ENCODE data around the gene NADK. TPM values are rescaled to one million over a fixed set of nuclear protein-coding genes. Genes with fewer than 3 reads are reported as not detected.

Gene NADK
- total RNA-seq, 2 donors from 2014 or later = 51.7 to 56.3 TPM

DNA sequence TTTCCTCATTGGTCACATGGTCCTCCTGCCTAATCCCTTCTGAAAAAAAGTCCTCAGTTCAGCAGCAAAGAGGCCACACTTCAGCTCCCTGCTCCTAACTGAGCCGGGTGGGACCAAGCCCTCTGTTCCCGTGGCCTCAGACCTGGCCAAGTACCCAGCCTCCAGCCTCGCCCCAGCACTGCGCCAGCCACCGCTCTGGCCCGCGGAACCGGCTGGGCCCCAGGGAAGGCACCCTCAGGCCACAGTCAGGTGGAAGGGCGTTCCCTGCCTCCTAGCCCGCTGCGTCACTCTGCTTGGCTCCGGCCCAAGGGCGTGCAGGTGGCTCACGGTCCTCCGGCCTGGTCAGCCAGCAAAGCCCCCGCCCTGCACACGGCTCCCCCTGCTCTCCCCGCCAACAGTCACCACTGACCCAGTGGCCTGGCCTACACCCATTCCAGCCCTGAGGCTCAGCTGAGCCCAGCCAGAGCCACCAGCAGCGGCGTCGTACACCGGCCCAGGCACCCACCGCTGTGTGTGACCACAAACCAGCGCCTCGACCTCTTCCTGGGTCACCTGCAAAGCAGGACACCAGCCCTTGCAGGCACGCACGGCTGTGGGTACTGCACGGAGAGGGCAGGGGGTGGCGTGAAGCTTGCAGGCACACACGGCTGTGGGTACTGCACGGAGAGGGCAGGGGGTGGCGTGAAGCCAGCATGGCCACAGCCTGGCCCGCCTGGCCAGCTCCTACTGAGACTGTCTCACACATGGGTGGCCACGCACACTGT lies 19.4 kb downstream of the NADK start:
- WGBS, 2 donors = 32% methylated on average over 29 of the region's 34 CpGs; no CpG with 5 or more reads in 1 of the 2 donors
- intact Hi-C loops (cut with DNase I) = no loop called here
- Histone ChIP-seq H3K4me3 (no peak overlapping the region), H3K27ac (peak overlapping the region; percentile 45 to 87 (median 82)), H3K27me3 (no peaks in the 10 kb centered on the region), H3K9me3 (no peaks in the 10 kb centered on the region), H3K4me1 (peaks cover 24% of the 10 kb centered on the region), H3K36me3 (replicated peaks in 1 of 2; ENCODE audit: insufficient read depth in 1 of 2, low read depth in 2 of 2) (peaks cover 7 to 13% of the 10 kb centered on the region in 2 donors)
- ATAC-seq = peak; percentile 94
- peak in 1 of 7 experiments; percentile 2 for TF ChIP-seq CTCF (IDR thresholded peaks at IDR 0.05)
- TF ChIP-seq POLR2A (IDR thresholded peaks at IDR 0.05) = peak; percentile 38 to 48 (median 47)
- DNase-seq = peak; percentile 90 to 96 (median 93)

- H3K9me3 ChIP-seq = no peaks in the 10 kb centered on the region
- DNase-seq (no peak), ATAC-seq (no peak)
- H3K27ac ChIP-seq = peak overlapping the region; percentile 45 to 87 (median 82)
- peaks cover 24% of the 10 kb centered on the region for H3K4me1 ChIP-seq
- H3K4me3 ChIP-seq = no peak overlapping the region
- H3K27me3 ChIP-seq = no peaks in the 10 kb centered on the region
- intact Hi-C loops (cut with DNase I) = no loop called here
- no peak for TF ChIP-seq CTCF (IDR thresholded peaks at IDR 0.05)
- TF ChIP-seq POLR2A (IDR thresholded peaks at IDR 0.05) = no peak
- WGBS, 2 donors = 89 to 94% methylated on average over 15 to 27 of the region's 27 CpGs
- H3K36me3 ChIP-seq (replicated peaks in 1 of 2; ENCODE audit: insufficient read depth in 1 of 2, low read depth in 2 of 2) = peaks cover 7 to 19% of the 10 kb centered on the region in 2 donors
These were observed 20.1 kb downstream of the NADK start for GRCh38 chr1:1758059-1758621.

DNA sequence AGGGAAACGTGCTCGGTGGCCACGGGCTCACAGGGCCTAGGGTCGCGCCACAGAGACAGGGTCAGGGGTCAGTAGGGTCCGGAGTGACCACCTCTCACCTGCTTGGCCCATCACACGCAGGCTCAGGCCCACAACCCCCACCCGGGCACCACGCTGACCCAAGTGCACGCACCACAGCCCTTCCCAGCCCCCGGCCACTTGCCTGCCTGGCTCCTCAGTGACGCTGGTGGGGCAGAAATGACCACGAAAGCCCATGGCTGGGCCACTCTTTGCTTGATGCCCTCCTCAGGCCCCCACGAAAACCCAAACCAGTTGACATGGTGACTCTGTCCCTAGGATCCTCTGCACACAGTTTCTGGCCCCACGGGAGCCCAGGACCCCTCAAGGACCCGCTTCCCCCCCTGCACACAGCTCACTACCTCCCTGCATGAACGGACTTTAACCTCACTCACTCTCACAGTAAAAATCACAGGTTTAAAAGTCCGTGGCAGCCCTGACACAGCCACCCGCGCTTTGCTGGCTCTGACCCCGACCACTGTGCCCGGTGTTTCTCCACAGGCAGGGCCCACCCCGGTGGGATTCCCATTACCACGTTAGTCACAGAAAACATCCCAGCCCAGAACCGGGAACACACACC lies 20.7 kb downstream of the NADK start:
- Histone ChIP-seq H3K4me3 (no peak overlapping the region), H3K36me3 (replicated peaks in 1 of 2; ENCODE audit: insufficient read depth in 1 of 2, low read depth in 2 of 2) (peaks cover 7 to 20% of the 10 kb centered on the region in 2 donors), H3K9me3 (no peaks in the 10 kb centered on the region), H3K27me3 (no peaks in the 10 kb centered on the region), H3K27ac (peak overlapping the region; percentile 45 to 87 (median 82)), H3K4me1 (peaks cover 24% of the 10 kb centered on the region)
- intact Hi-C loops (cut with DNase I) = no loop called here
- ATAC-seq (no peak), DNase-seq (no peak)
- WGBS, 2 donors = 87 to 88% methylated on average over 24 to 25 of the region's 25 CpGs
- TF ChIP-seq CTCF (IDR thresholded peaks at IDR 0.05) = no peak
- TF ChIP-seq POLR2A (IDR thresholded peaks at IDR 0.05) = no peak

DNA sequence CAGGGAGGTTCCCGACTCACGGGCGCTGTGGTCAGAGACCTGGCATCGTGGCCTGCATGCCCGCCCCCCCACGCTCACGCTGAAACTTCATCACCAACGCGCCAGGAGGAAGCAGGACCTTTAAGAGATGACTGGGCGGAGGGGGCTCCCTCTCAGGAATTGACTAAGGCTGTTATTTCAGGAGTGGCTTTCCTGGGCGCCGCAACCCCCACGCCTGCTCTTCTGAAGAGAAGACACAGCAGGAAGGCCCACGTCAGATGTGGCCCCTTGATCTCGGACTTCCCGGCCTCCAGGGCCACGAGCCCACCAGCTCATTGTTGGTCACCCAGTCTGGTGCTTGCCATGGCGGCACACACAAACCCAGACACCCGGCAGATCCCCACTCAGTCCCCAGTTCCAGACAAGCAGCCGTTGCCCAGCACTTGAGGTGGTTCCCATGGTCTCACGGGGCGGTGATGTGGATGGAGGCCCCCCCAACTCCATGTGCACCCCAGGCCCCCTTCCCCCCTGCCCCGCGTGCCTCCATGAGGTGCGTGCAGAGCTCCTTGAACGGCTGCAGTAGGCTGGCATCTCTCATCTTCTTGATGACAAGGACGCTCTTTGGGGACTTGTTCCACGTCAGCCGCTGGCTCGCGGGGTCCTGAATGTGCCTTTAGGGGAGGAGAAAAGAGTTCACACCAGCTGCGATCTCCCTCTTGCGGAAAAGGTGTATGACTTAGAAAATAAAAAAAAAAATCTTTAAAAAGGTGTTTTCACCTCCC lies 21.4 kb downstream of the NADK start:
- peaks cover 7 to 20% of the 10 kb centered on the region in 2 donors for H3K36me3 ChIP-seq (replicated peaks in 1 of 2; ENCODE audit: insufficient read depth in 1 of 2, low read depth in 2 of 2)
- H3K27ac ChIP-seq = no peak overlapping the region
- intact Hi-C loops (cut with DNase I) = no loop called here
- no peak for DNase-seq
- no peaks in the 10 kb centered on the region for H3K27me3 ChIP-seq
- 87 to 92% methylated on average over 18 to 32 of the region's 33 CpGs for WGBS, 2 donors
- no peak for ATAC-seq
- peaks cover 24% of the 10 kb centered on the region for H3K4me1 ChIP-seq
- no peak overlapping the region for H3K4me3 ChIP-seq
- TF ChIP-seq CTCF (IDR thresholded peaks at IDR 0.05) (no peak), POLR2A (IDR thresholded peaks at IDR 0.05) (no peak)
- H3K9me3 ChIP-seq = no peaks in the 10 kb centered on the region
